Heart right ventricle (tissue), 16 donors: ENCODE measurements around the gene MTA3. TPM values are rescaled to one million over a fixed set of nuclear protein-coding genes. Genes with fewer than 3 reads are reported as not detected.

Experiments used
- ATAC-seq, 8 donors: fragments of 200-7000 bp; cut with Tn5 transposase; one replicate each; pipeline ENCODE4 v1.9.1; 2020; ENCODE audit warnings: mild to moderate bottlenecking in 8 of 8, moderate library complexity in 8 of 8, moderate number of reproducible peaks in 1 of 8
- DNase-seq, 2 donors: peaks; one replicate each; pipeline ENCODE4 v3.0.0-alpha.2; 2020
- H3K27ac ChIP-seq, 10 donors: fragments of 200-600 bp; sonication (generic) in 2 of 10; one replicate each; pipeline versions ENCODE4 v1.5.0 to v1.8.0; 2020 to 2022; ENCODE audit warnings: mild to moderate bottlenecking in 3 of 10
- H3K27me3 ChIP-seq, 7 donors: fragments of 200-600 bp; one replicate each; pipeline ENCODE4 v1.8.0; 2021 to 2022; ENCODE audit warnings: mild to moderate bottlenecking in 2 of 7
- H3K36me3 ChIP-seq, 9 donors: fragments of 200-600 bp; sonication (generic) in 1 of 9; one replicate each; pipeline versions ENCODE4 v1.5.0 to v1.8.0; 2020 to 2022; ENCODE audit warnings: mild to moderate bottlenecking in 2 of 9
- H3K4me1 ChIP-seq, 9 donors: fragments of 200-600 bp; sonication (generic) in 1 of 9; one replicate each; pipeline versions ENCODE4 v1.5.0 to v1.8.0; 2020 to 2022; ENCODE audit warnings: mild to moderate bottlenecking in 4 of 9
- H3K4me3 ChIP-seq, 10 donors: fragments of 200-600 bp; sonication (generic) in 2 of 10; one replicate each; pipeline versions ENCODE4 v1.5.0 to v1.8.0; 2020 to 2022; ENCODE audit warnings: mild to moderate bottlenecking in 7 of 10, moderate library complexity in 2 of 10
- H3K9me3 ChIP-seq, 11 donors: fragments of 200-600 bp in 10 of 11; sonication (generic) in 2 of 11; one replicate each; pipeline versions ENCODE4 v1.5.0 to v1.8.0; 2013 to 2022; ENCODE audit warnings: mild to moderate bottlenecking in 2 of 11, control low read depth in 1 of 11, moderate library complexity in 1 of 11
- WGBS, 2 donors: extraction: QIAGEN DNeasy Blood & Tissue Kit; methylation state at CpG; one replicate each; pipeline ENCODE4 v1.1.7; 2013; ENCODE audit warnings: inconsistent platforms in 1 of 2; 5-methylcytosine and 5-hydroxymethylcytosine counted together
- intact Hi-C, 10 donors: fragments of 100-400 bp; cut with DNase I; formaldehyde crosslinking; loops; one replicate each; pipeline versions ENCODE4 v1.11.1 to v1.14.2; 2022
- polyA plus RNA-seq, 2 donors: library from polyadenylated mRNA; stranded (reverse); fragments of 200-250 nt; gene quantifications; one replicate each; pipeline ENCODE4 v1.2.3, GENCODE V29; 2013
- total RNA-seq, 10 donors: library from RNA; stranded (reverse); fragmentation: NEBNext Ultra II Directional in 3 of 10; extraction: Animal tissue kit (Norgen Biotek cat#: 25700) in 3 of 10; gene quantifications; one replicate each; pipeline versions ENCODE4 v1.2.1 to v1.2.4, GENCODE V29; 2021 to 2023
- TF ChIP-seq, protein P1 (sequence below), 9 donors: fragments of 200-600 bp; sonication (generic) in 2 of 9; IDR thresholded peaks; one replicate each; pipeline versions ENCODE4 v1.5.0 to v1.8.0; 2021 to 2022; ENCODE audit warnings: antibody characterized with exemption in 9 of 9, mild to moderate bottlenecking in 5 of 9, moderate library complexity in 1 of 9
- donor health status: Arrhythmogenic right ventricular cardiomyopathy.
- donor health status: ischemic (EF 13 %, LVEDD 7.1; RV severe dilation, severe dysfunction).
- donor health status: healthy with polysubstance abuse.
- donor health status: DM: no; HTN: yes; CAD: no.
- donor health status: DM: no; HTN: no; CAD: no.
- donor health status: ischemic (EF 25% LVEDD 6.9; RV normal size, moderate dysfunction).
- donor health status: ischemic (EF 25% LVEDD 5.7; RV mildly dilated, moderate dysfunction).
- donor health status: healthy.
- donor health status: DM: yes; HTN: yes; CAD: no.
- donor health status: Ischemic cardiomyopathy.
- donor health status: ischemic (EF 35%, LVEDD 5.7; RV mildly dilated, moderate dysfunction).
- donor health status: nonischemic (EF 11% LVEDD 7.7; RV severe dilation, severe dysfunction).
- donor health status: DM: yes; HTN: yes; CAD: no.
- donor health status: PGD.
- donor health status: ischemic (EF 29% LVEDD 5.4; RV normal size, mild dysfunction).
- donor health status: nonischemic (EF 23%, LVEDD 6.1; RV moderate dilation, normal function).

Gene MTA3
- total and polyA plus RNA-seq, 12 donors = 11.2 to 29.4 (median 21.9) TPM

GRCh38 chr2:42770288-42771131 is 202.1 kb downstream of the MTA3 start:
- TF ChIP-seq, protein P1, sequence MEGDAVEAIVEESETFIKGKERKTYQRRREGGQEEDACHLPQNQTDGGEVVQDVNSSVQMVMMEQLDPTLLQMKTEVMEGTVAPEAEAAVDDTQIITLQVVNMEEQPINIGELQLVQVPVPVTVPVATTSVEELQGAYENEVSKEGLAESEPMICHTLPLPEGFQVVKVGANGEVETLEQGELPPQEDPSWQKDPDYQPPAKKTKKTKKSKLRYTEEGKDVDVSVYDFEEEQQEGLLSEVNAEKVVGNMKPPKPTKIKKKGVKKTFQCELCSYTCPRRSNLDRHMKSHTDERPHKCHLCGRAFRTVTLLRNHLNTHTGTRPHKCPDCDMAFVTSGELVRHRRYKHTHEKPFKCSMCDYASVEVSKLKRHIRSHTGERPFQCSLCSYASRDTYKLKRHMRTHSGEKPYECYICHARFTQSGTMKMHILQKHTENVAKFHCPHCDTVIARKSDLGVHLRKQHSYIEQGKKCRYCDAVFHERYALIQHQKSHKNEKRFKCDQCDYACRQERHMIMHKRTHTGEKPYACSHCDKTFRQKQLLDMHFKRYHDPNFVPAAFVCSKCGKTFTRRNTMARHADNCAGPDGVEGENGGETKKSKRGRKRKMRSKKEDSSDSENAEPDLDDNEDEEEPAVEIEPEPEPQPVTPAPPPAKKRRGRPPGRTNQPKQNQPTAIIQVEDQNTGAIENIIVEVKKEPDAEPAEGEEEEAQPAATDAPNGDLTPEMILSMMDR (IDR thresholded peaks at IDR 0.05) = peak in 7 of 9 donors; percentile 29 to 55 (median 38)
- H3K27me3 ChIP-seq = no peaks in the 10 kb centered on the region
- ATAC-seq = peak; percentile 46 to 84 (median 56)
- no peaks in the 10 kb centered on the region for H3K9me3 ChIP-seq
- peak overlapping the region in 1 of 10 donors; percentile 36 for H3K27ac ChIP-seq
- 73 to 77% methylated on average over 19 of the region's 19 CpGs for WGBS, 2 donors
- no peak for DNase-seq
- H3K4me3 ChIP-seq = no peak overlapping the region
- H3K36me3 ChIP-seq = no peaks in the 10 kb centered on the region
- intact Hi-C loops = no loop called here
- H3K4me1 ChIP-seq = peaks cover 0 to 8% (median 0%) of the 10 kb centered on the region in 9 donors

GRCh38 chr2:42771546-42772153 is 203.2 kb downstream of the MTA3 start:
- TF ChIP-seq, protein P1 (IDR thresholded peaks at IDR 0.05) = no peak
- Histone ChIP-seq H3K36me3 (no peaks in the 10 kb centered on the region), H3K9me3 (no peaks in the 10 kb centered on the region), H3K27ac (no peak overlapping the region), H3K4me3 (no peak overlapping the region), H3K27me3 (no peaks in the 10 kb centered on the region), H3K4me1 (peaks cover 0 to 8% (median 0%) of the 10 kb centered on the region in 9 donors)
- 84 to 87% methylated on average over 5 of the region's 5 CpGs for WGBS, 2 donors
- DNase-seq (no peak), ATAC-seq (no peak)
- intact Hi-C loops = no loop called here

- intact Hi-C loops = no loop called here
These were observed 206.8 kb downstream of the MTA3 start for GRCh38 chr2:42775186-42775585.

GRCh38 chr2:42775810-42776209 is 207.4 kb downstream of the MTA3 start:
- no peaks in the 10 kb centered on the region for H3K27me3 ChIP-seq
- WGBS, 2 donors = 84 to 90% methylated on average over 3 of the region's 3 CpGs
- peaks cover 0 to 9% (median 0%) of the 10 kb centered on the region in 9 donors for H3K36me3 ChIP-seq
- no peak overlapping the region for H3K27ac ChIP-seq
- TF ChIP-seq, protein P1 (IDR thresholded peaks at IDR 0.05) = no peak
- H3K4me1 ChIP-seq = peaks cover 0 to 4% (median 0%) of the 10 kb centered on the region in 9 donors
- DNase-seq (no peak), ATAC-seq (no peak)
- peaks cover 0 to 16% (median 0%) of the 10 kb centered on the region in 11 donors for H3K9me3 ChIP-seq
- no peak overlapping the region for H3K4me3 ChIP-seq
- intact Hi-C loops = no loop called here

More at GRCh38 chr2:42775186-42775585, 206.8 kb downstream of the MTA3 start:
- WGBS, 2 donors = 80 to 91% methylated on average over 2 of the region's 2 CpGs
- Histone ChIP-seq H3K27me3 (no peaks in the 10 kb centered on the region), H3K9me3 (peaks cover 0 to 11% (median 0%) of the 10 kb centered on the region in 11 donors), H3K27ac (no peak overlapping the region), H3K36me3 (peaks cover 0 to 9% (median 0%) of the 10 kb centered on the region in 9 donors), H3K4me1 (peaks cover 0 to 8% (median 0%) of the 10 kb centered on the region in 9 donors), H3K4me3 (no peak overlapping the region)
- TF ChIP-seq, protein P1 (IDR thresholded peaks at IDR 0.05) = no peak
- DNase-seq (no peak), ATAC-seq (no peak)
